ENCODE measurements around the gene PAPLN. TPM values are rescaled to one million over a fixed set of nuclear protein-coding genes. Genes with fewer than 3 reads are reported as not detected.

The PAPLN gene
- total RNA-seq, 1 experiment from 2014 or later: 3.0 TPM

- no peaks in the 10 kb centered on the region for H3K27me3 ChIP-seq (replicated peaks; ENCODE audit: control insufficient read depth, insufficient read depth, low read length)
- no peaks in the 10 kb centered on the region for H3K9me3 ChIP-seq
- no peaks in the 10 kb centered on the region for H3K36me3 Mint-ChIP-seq (ENCODE audit: insufficient read depth, unreplicated experiment)
- H3K27ac Mint-ChIP-seq (ENCODE audit: unreplicated experiment): no peak overlapping the region
- H3K4me3 Mint-ChIP-seq (ENCODE audit: unreplicated experiment): no peak overlapping the region
- no peaks in the 10 kb centered on the region for H3K27me3 Mint-ChIP-seq (ENCODE audit: insufficient read depth, unreplicated experiment)
- POLR2A ChIA-PET: no interaction called here
- H3K4me1 ChIP-seq: peaks cover 24% of the 10 kb centered on the region
- intact Hi-C loops (cut with micrococcal nuclease; ENCODE audit: unreplicated experiment): loop anchor here (1.0 kb wide), 1 partner anchor 240 kb away; no protein-coding TSS in a partner anchor
- CTCF ChIA-PET: interaction anchor here (0.6 to 1.0 kb wide), 4 partner anchors 26 to 240 kb away, joined by 3 to 8 read pairs (median 4); no protein-coding TSS in a partner anchor
- H3K36me3 ChIP-seq (ENCODE audit: control insufficient read depth, insufficient read depth, low read length): no peaks in the 10 kb centered on the region
- no TSS peak for BruUV-seq (replicated peaks)
- no peak overlapping the region for H3K4me3 ChIP-seq (ENCODE audit: low read depth, low read length)
- no peaks in the 10 kb centered on the region for H3K9me3 Mint-ChIP-seq (ENCODE audit: unreplicated experiment)
- peak; percentile 67 to 68 for DNase-seq
- peaks cover 15% of the 10 kb centered on the region for H3K4me1 Mint-ChIP-seq (ENCODE audit: low read depth, unreplicated experiment)
- peak; percentile 46 to 71 for TF ChIP-seq CTCF (IDR thresholded peaks at IDR 0.05; ENCODE audit: insufficient read depth in 1 of 2, low read depth in 1 of 2, low read length in 1 of 2, severe bottlenecking in 1 of 2, unreplicated experiment in 1 of 2)
Observed at GRCh38 chr14:73231981-73232851, 5.1 kb upstream of the PAPLN start.

- Mint-ChIP-seq H3K4me1 (ENCODE audit: low read depth, unreplicated experiment) (peaks cover 15% of the 10 kb centered on the region), H3K27ac (ENCODE audit: unreplicated experiment) (no peak overlapping the region), H3K27me3 (ENCODE audit: insufficient read depth, unreplicated experiment) (no peaks in the 10 kb centered on the region), H3K36me3 (ENCODE audit: insufficient read depth, unreplicated experiment) (no peaks in the 10 kb centered on the region), H3K4me3 (ENCODE audit: unreplicated experiment) (no peak overlapping the region), H3K9me3 (ENCODE audit: unreplicated experiment) (no peaks in the 10 kb centered on the region)
- no peak for TF ChIP-seq CTCF (IDR thresholded peaks at IDR 0.05; ENCODE audit: insufficient read depth in 1 of 2, low read depth in 1 of 2, low read length in 1 of 2, severe bottlenecking in 1 of 2, unreplicated experiment in 1 of 2)
- intact Hi-C loops (cut with micrococcal nuclease; ENCODE audit: unreplicated experiment): loop anchor here (1.0 kb wide), 1 partner anchor 239 kb away; no protein-coding TSS in a partner anchor
- CTCF ChIA-PET: interaction anchor here (0.7 kb wide), 1 partner anchor 10 kb away, joined by 3 read pairs; no protein-coding TSS in a partner anchor
- H3K9me3 ChIP-seq: no peaks in the 10 kb centered on the region
- H3K4me1 ChIP-seq: peaks cover 28% of the 10 kb centered on the region
- DNase-seq: no peak
- no TSS peak for BruUV-seq (replicated peaks)
- no peak overlapping the region for H3K4me3 ChIP-seq (ENCODE audit: low read depth, low read length)
- POLR2A ChIA-PET: no interaction called here
- no peaks in the 10 kb centered on the region for H3K27me3 ChIP-seq (replicated peaks; ENCODE audit: control insufficient read depth, insufficient read depth, low read length)
- no peaks in the 10 kb centered on the region for H3K36me3 ChIP-seq (ENCODE audit: control insufficient read depth, insufficient read depth, low read length)
Observed at GRCh38 chr14:73232984-73233383, 4.3 kb upstream of the PAPLN start.

- Mint-ChIP-seq H3K27ac (ENCODE audit: unreplicated experiment) (peak overlapping the region; percentile 30), H3K9me3 (ENCODE audit: unreplicated experiment) (no peaks in the 10 kb centered on the region), H3K36me3 (ENCODE audit: insufficient read depth, unreplicated experiment) (no peaks in the 10 kb centered on the region), H3K4me1 (ENCODE audit: low read depth, unreplicated experiment) (peaks cover 15% of the 10 kb centered on the region), H3K4me3 (ENCODE audit: unreplicated experiment) (no peak overlapping the region), H3K27me3 (ENCODE audit: insufficient read depth, unreplicated experiment) (no peaks in the 10 kb centered on the region)
- H3K9me3 ChIP-seq: no peaks in the 10 kb centered on the region
- ChIA-PET POLR2A (no interaction called here), CTCF (interaction anchor here (0.7 kb wide), 1 partner anchor 11 kb away, joined by 3 read pairs; no protein-coding TSS in a partner anchor)
- TF ChIP-seq CTCF (IDR thresholded peaks at IDR 0.05; ENCODE audit: insufficient read depth in 1 of 2, low read depth in 1 of 2, low read length in 1 of 2, severe bottlenecking in 1 of 2, unreplicated experiment in 1 of 2): no peak
- no peak overlapping the region for H3K4me3 ChIP-seq (ENCODE audit: low read depth, low read length)
- no peak for DNase-seq
- peaks cover 30% of the 10 kb centered on the region for H3K4me1 ChIP-seq
- BruUV-seq (replicated peaks): no TSS peak
- no peaks in the 10 kb centered on the region for H3K27me3 ChIP-seq (replicated peaks; ENCODE audit: control insufficient read depth, insufficient read depth, low read length)
- no peaks in the 10 kb centered on the region for H3K36me3 ChIP-seq (ENCODE audit: control insufficient read depth, insufficient read depth, low read length)
- intact Hi-C loops (cut with micrococcal nuclease; ENCODE audit: unreplicated experiment): no loop called here
Observed at GRCh38 chr14:73233564-73233963, 3.7 kb upstream of the PAPLN start.
